Prostate gland (tissue), 2 donors: ENCODE measurements around the gene CIT.

Experiments
- CTCF ChIP-seq, 4 experiments: fragments of 200-600 bp in 2 of 4; fragments of 450-650 bp in 2 of 4; sonication (generic) in 2 of 4; IDR thresholded peaks; 1 replicate in 3 of 4; 2 replicates in 1 of 4; pipeline ENCODE4 v1.5.1; 2016 to 2019; ENCODE audit warnings: antibody characterized with exemption in 4 of 4, mild to moderate bottlenecking in 2 of 4, moderate library complexity in 2 of 4
- POLR2AphosphoS5 ChIP-seq: sonication (generic); formaldehyde crosslinking; IDR thresholded peaks from one replicate; pipeline ENCODE4 v1.6.1; 2017; ENCODE audit warnings: antibody characterized with exemption

- TF ChIP-seq CTCF (IDR thresholded peaks at IDR 0.05) (no peak), POLR2AphosphoS5 (no peak)
These were observed 34.7 kb downstream of the CIT start for GRCh38 chr12:119842380-119842779.
